Measurements from ENCODE around the gene RFX1.

The RFX1 gene

GRCh38 chr19:13995878-13996765, 10.0 kb downstream of the RFX1 start:
- no peak for DNase-seq

- DNase-seq = peak; percentile 82
These were observed 10.9 kb downstream of the RFX1 start for GRCh38 chr19:13995017-13995728.

- DNase-seq = no peak
These were observed 12.4 kb downstream of the RFX1 start for GRCh38 chr19:13993590-13994300.

GRCh38 chr19:13992025-13992424, 14.1 kb downstream of the RFX1 start:
- DNase-seq = no peak

GRCh38 chr19:13990085-13990484, 16.0 kb downstream of the RFX1 start:
- no peak for DNase-seq

- DNase-seq = no peak
These were observed 16.6 kb downstream of the RFX1 start for GRCh38 chr19:13989487-13989886.

GRCh38 chr19:13987101-13987890, 18.8 kb downstream of the RFX1 start:
- DNase-seq = no peak

GRCh38 chr19:13986348-13986904, 19.7 kb downstream of the RFX1 start:
- DNase-seq = no peak

- no peak for DNase-seq
These were observed 20.3 kb downstream of the RFX1 start for GRCh38 chr19:13985771-13986347.

- DNase-seq = no peak
These were observed 21.0 kb downstream of the RFX1 start for GRCh38 chr19:13984875-13985741.

GRCh38 chr19:13984186-13984585, 21.9 kb downstream of the RFX1 start:
- DNase-seq = no peak

GRCh38 chr19:13983213-13983889, 22.8 kb downstream of the RFX1 start:
- no peak for DNase-seq

GRCh38 chr19:13982773-13983172, 23.3 kb downstream of the RFX1 start:
- DNase-seq = no peak

- DNase-seq = no peak
These were observed 24.1 kb downstream of the RFX1 start for GRCh38 chr19:13981988-13982501.

- no peak for DNase-seq
These were observed 24.7 kb downstream of the RFX1 start for GRCh38 chr19:13981467-13981866.

GRCh38 chr19:13981021-13981420, 25.1 kb downstream of the RFX1 start:
- DNase-seq = no peak

- DNase-seq = no peak
These were observed 25.8 kb downstream of the RFX1 start for GRCh38 chr19:13980340-13980739.

- DNase-seq = no peak
These were observed 26.4 kb downstream of the RFX1 start for GRCh38 chr19:13979686-13980085.

- no peak for DNase-seq
These were observed 26.9 kb downstream of the RFX1 start for GRCh38 chr19:13979244-13979615.

Measured in NCI-H446 treated with DMSO at 0.1 percent for 48 hours (cell line).